ENCODE measurements around the gene MPHOSPH9.

Gene MPHOSPH9

DNA sequence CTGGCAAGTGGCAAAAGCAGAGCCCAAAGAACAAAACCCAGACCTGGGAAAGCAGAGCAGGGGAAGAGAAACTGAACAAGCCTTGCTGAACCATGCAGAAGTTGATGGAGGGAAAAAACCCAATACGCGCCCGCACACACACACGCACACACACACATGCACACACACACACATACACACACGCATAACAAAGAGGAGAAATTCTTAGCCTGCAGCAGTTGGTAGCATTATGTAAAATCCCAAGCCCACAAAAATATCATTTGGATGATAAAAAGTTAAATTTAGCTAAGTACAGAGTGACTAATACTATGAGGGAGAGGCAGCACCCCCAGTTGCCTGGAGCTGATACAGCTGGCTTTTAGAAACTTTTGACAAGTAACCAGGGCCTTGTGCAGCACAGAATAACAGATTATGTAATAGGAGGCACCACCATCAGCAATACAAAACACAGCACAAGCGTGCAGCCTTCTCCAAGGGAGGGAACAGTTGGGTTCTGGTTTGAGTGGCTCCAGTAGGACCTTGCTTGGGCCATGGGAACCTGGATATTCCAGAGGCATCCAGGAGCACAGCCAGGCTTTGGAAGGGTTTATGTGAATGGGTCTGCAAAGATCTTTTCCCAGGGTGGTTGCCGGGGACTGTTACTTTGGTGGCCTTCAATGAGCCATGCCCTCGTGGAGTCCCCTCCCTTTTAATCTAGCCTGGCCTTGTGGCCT is 117.4 kb downstream of the MPHOSPH9 start:
- no peak for ATAC-seq
- H3K9me3 Mint-ChIP-seq, result no peaks in the 10 kb centered on the region
- H3K27me3 Mint-ChIP-seq, result no peaks in the 10 kb centered on the region
- no peak overlapping the region for H3K4me3 Mint-ChIP-seq
- DNase-seq, result no peak
- H3K4me1 Mint-ChIP-seq, result peaks cover 97% of the 10 kb centered on the region
- H3K27ac Mint-ChIP-seq, result peak overlapping the region; percentile 20 to 85

DNA sequence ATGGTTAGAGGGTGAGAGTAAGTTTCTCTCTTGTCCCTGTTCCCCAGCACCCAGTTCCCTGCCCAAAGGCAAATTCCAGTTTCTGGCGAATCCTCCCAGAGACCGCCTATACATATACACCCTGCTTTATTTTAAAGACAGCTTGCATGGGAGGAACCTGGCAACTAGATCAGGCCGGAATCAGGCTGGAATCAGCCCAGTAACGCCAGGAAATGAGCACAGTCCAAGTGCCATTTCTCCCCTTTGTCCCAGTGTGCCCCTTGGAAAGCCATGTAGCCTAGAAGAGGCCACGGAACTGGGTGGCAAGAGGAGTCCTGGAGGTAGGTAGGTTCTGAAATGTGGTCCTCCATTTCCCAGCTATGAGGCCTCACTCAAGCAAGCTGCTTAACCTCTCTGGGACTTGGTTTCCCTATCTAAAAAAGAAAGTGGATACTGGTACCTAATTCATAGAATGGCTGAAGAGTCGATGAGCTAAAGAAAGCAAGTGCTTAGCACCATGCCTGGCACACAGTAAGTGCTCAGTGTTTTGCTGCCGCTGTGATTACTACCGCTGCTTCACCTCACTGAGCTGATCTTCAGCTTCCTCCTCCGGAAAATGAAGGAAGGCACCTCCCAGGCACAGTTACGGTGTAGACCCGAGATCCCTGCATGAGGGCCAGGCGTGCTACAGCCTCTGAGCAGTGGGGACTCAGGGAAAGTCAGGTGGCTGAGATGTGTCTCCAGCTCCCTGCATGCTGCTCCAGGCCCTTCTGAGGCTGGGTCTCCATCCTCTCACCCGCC is 118.4 kb downstream of the MPHOSPH9 start:
- H3K9me3 Mint-ChIP-seq, result no peaks in the 10 kb centered on the region
- DNase-seq (no peak), ATAC-seq (no peak)
- H3K27me3 Mint-ChIP-seq, result no peaks in the 10 kb centered on the region
- no peak overlapping the region for H3K27ac Mint-ChIP-seq
- H3K4me3 Mint-ChIP-seq, result no peak overlapping the region
- peaks cover 90% of the 10 kb centered on the region for H3K4me1 Mint-ChIP-seq

- Mint-ChIP-seq H3K27ac (no peak overlapping the region), H3K4me3 (no peak overlapping the region), H3K27me3 (no peaks in the 10 kb centered on the region), H3K9me3 (no peaks in the 10 kb centered on the region), H3K4me1 (peaks cover 91% of the 10 kb centered on the region)
- ATAC-seq, result no peak
- DNase-seq, result no peak
Measured at GRCh38 chr12:123113026-123113425, 119.9 kb downstream of the MPHOSPH9 start.

- Mint-ChIP-seq H3K4me1 (peaks cover 91% of the 10 kb centered on the region), H3K27ac (peak overlapping the region; percentile 46 to 83), H3K9me3 (peaks cover 0 to 5% of the 10 kb centered on the region in 2 donors), H3K27me3 (no peaks in the 10 kb centered on the region), H3K4me3 (peak overlapping the region in 1 of 2 donors; percentile 3)
- DNase-seq (peak; percentile 39 to 44), ATAC-seq (peak; percentile 36)
Measured at GRCh38 chr12:123111498-123112165, 121.3 kb downstream of the MPHOSPH9 start.

GRCh38 chr12:123109319-123109772 is 123.6 kb downstream of the MPHOSPH9 start:
- peaks cover 91% of the 10 kb centered on the region for H3K4me1 Mint-ChIP-seq
- H3K27me3 Mint-ChIP-seq, result no peaks in the 10 kb centered on the region
- DNase-seq (no peak), ATAC-seq (no peak)
- H3K9me3 Mint-ChIP-seq, result peaks cover 0 to 5% of the 10 kb centered on the region in 2 donors
- H3K27ac Mint-ChIP-seq, result no peak overlapping the region
- no peak overlapping the region for H3K4me3 Mint-ChIP-seq

DNA sequence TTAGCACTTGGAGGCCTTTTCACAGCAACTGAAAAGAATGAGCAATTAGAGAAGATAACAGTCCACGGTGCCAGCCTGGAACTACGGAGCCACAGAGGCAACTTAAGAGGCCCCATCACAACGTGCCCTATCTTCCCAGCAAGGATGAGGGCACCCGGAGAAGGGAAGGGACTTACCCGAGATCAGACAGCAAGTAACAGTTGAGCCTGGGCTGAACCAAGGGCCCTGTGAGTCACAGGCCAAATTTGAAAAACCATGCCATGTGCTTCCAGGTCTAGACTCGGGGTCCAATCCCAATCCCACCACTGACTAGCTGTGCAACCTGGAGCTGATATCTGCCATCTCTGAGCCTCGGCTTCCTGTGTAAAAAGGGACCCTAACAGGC is 124.3 kb downstream of the MPHOSPH9 start:
- H3K4me3 Mint-ChIP-seq, result no peak overlapping the region
- no peak for DNase-seq
- ATAC-seq, result no peak
- H3K9me3 Mint-ChIP-seq, result peaks cover 0 to 5% of the 10 kb centered on the region in 2 donors
- H3K27ac Mint-ChIP-seq, result peak overlapping the region in 1 of 2 donors; percentile 69
- H3K4me1 Mint-ChIP-seq, result peaks cover 91% of the 10 kb centered on the region
- no peaks in the 10 kb centered on the region for H3K27me3 Mint-ChIP-seq

DNA sequence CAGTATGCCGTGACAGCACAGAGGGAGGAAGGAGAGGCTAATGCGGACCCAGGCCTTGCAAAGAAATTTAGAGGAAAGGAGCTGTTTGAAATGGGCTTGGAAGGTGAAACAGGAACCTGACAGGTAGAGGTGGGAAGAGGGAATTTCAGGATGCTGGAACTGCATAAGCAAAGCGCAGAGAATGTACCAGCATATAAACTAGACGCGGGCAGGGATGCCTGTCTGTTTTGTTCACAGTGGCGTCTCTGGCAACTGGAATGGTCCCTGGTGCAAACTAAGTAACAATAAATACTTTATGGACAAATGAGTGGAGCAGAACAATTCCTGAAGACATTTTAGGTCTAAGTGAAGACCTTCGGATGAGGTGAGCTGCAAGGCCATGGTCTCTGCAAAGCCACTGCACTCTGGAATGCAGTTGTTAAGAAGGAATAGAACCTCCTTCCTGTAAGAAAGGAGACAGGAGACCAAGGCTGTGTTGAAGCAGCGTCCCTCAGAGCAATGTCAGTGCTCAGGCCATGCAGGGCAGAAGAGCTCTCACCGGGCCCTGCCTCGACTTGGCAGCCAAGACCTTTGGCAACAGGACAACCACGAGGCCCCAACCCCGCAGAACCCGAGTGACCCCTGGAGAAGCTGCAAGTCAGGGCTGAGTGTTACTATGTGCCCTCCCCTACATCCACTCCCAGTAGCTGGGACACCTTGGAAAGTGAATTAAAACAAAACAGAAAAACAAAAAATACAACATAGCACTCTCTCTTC is 124.8 kb downstream of the MPHOSPH9 start:
- Mint-ChIP-seq H3K4me3 (peak overlapping the region; percentile 72 to 78), H3K27me3 (no peaks in the 10 kb centered on the region), H3K4me1 (peaks cover 88% of the 10 kb centered on the region), H3K9me3 (peaks cover 0 to 5% of the 10 kb centered on the region in 2 donors), H3K27ac (peak overlapping the region; percentile 69 to 96)
- no peak for ATAC-seq
- DNase-seq, result no peak

DNA sequence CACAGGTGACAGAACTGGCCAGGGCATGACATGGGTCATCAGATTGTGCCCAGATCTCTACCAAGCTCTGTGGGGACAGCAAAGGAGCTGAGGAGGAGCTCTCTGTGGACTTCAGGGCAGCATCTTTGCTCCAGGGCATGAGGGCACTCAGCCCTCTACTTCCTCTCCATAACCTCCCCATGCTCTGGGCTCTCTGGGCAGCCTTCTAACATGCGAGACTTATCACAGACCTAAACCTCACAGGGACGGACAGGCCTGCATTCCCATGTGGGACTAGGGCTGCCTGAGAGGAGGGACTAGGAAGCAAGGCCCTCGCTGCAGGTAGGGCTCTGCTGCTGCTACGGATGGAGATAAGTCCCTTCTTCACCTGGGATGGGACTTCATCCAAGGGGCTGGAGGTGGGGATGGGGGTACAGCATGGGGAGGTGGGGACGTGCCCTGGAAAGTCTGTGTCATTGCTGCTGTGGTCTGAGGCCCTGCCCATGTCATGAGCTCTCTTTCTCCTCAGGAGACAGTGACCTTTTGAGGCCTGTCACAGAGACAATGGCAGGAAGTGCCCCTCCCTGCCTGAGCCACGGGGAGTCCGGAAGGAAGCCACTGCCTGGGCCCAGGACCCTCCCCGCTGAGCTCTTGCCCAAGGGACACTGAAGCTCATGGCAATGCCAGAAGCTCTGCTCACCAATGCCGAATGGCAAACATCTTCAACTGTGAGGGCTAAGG is 126.1 kb downstream of the MPHOSPH9 start:
- DNase-seq (peak; percentile 59 to 77), ATAC-seq (peak; percentile 98)
- peak overlapping the region; percentile 72 to 78 for H3K4me3 Mint-ChIP-seq
- H3K27me3 Mint-ChIP-seq, result no peaks in the 10 kb centered on the region
- H3K9me3 Mint-ChIP-seq, result peaks cover 0 to 5% of the 10 kb centered on the region in 2 donors
- H3K4me1 Mint-ChIP-seq, result peaks cover 88% of the 10 kb centered on the region
- peak overlapping the region; percentile 96 to 98 for H3K27ac Mint-ChIP-seq

GRCh38 chr12:123105211-123105826 is 127.6 kb downstream of the MPHOSPH9 start:
- Mint-ChIP-seq H3K4me3 (no peak overlapping the region), H3K27ac (peak overlapping the region; percentile 27 to 96), H3K27me3 (no peaks in the 10 kb centered on the region), H3K4me1 (peaks cover 74% of the 10 kb centered on the region), H3K9me3 (peaks cover 0 to 5% of the 10 kb centered on the region in 2 donors)
- DNase-seq, result no peak
- ATAC-seq, result no peak

DNA sequence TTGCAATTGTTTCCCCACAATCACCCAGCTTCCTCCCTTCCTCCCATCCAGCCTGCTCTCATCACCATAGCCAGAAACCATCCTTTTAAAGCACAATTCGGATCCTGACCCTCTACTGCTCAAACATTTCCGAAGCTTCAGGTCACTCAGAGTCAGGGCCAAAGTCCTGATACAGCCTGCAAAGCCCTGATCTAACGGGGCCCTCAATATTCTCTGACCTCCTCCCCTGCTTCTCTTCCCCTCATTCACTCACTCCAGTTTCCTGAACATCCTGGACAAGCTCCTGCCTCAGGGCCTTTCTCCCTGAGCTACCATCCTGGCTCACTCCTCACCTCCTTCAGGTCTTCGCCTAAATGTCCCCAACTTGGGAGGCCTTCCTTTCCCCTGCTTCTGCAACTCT is 128.1 kb downstream of the MPHOSPH9 start:
- H3K4me3 Mint-ChIP-seq, result no peak overlapping the region
- no peak overlapping the region for H3K27ac Mint-ChIP-seq
- peaks cover 0 to 5% of the 10 kb centered on the region in 2 donors for H3K9me3 Mint-ChIP-seq
- no peaks in the 10 kb centered on the region for H3K27me3 Mint-ChIP-seq
- ATAC-seq (no peak), DNase-seq (no peak)
- H3K4me1 Mint-ChIP-seq, result peaks cover 74% of the 10 kb centered on the region

All from stimulated activated naive CD8-positive, alpha-beta T cell treated with anti-CD3 and anti-CD28 coated beads, Interleukin-15, amount 100 ng/mL, for 72 hours (primary cell).